Measurements from ENCODE around the gene MINDY4. TPM values are rescaled to one million over a fixed set of nuclear protein-coding genes. Genes with fewer than 3 reads are reported as not detected.

The MINDY4 gene
- total and polyA plus RNA-seq, 10 of the 15 experiments (the other 5 are each of a cell fraction or from before 2014, with no cell fraction given), result 0.10 to 0.90 (median 0.40) TPM

GRCh38 chr7:30815388-30815854, 44.2 kb downstream of the MINDY4 start:
- FAIRE-seq, result no peak
- Histone ChIP-seq H3K36me3 (ENCODE audit: control insufficient read depth in 2 of 2, insufficient read depth in 2 of 2, low read length in 1 of 2) (no peaks in the 10 kb centered on the region), H4K20me1 (ENCODE audit: control insufficient read depth, insufficient read depth) (no peaks in the 10 kb centered on the region), H3K4me2 (ENCODE audit: control insufficient read depth, insufficient read depth) (no peak overlapping the region), H3K4me1 (ENCODE audit: control insufficient read depth, insufficient read depth, low read length) (no peaks in the 10 kb centered on the region), H3K9ac (ENCODE audit: control insufficient read depth, insufficient read depth, low read length) (no peak overlapping the region), H3K27ac (ENCODE audit: control insufficient read depth, insufficient read depth) (no peak overlapping the region), H2AFZ (ENCODE audit: control insufficient read depth, low read depth, low read length) (no peak overlapping the region), H3K27me3 (replicated peaks in 1 of 2; ENCODE audit: control insufficient read depth in 2 of 2, insufficient read depth in 2 of 2, low read length in 1 of 2) (no peaks in the 10 kb centered on the region), H3K79me2 (ENCODE audit: control insufficient read depth, insufficient read depth, low read length) (no peaks in the 10 kb centered on the region), H3K9me3 (replicated peaks; ENCODE audit: control insufficient read depth, insufficient read depth, low read length) (no peaks in the 10 kb centered on the region), H3K4me3 (no peak overlapping the region)
- in situ Hi-C loops (cut with MboI), result no loop called here
- RAD21 ChIA-PET (ENCODE audit: unreplicated experiment), result no interaction called here
- BruUV-seq (replicated peaks), result no TSS peak
- 36% methylated on average over 3 of the region's 3 CpGs for WGBS (ENCODE audit: insufficient coverage, insufficient replicate concordance, low lambda C conversion rate, missing lambda C conversion rate)
- POLR2A ChIA-PET, result no interaction called here
- SMC1A ChIA-PET (ENCODE audit: uncharacterized antibody, unreplicated experiment), result interaction anchor here (1.3 kb wide), 1 partner anchor 12 kb away, joined by 4 read pairs; no protein-coding TSS in a partner anchor
- no peak for ATAC-seq
- intact Hi-C loops (cut with micrococcal nuclease; ENCODE audit: unreplicated experiment), result no loop called here
- CTCF ChIA-PET, result no interaction called here
- no peak for DNase-seq (ENCODE audit: low read depth, low spot score)
- TF ChIP-seq ZNF24 (IDR thresholded peaks at IDR 0.05) (no peak), HSF1 (IDR thresholded peaks at IDR 0.05; ENCODE audit: low read depth, low read length) (no peak), RAD51 (IDR thresholded peaks at IDR 0.05) (no peak), SPI1 (IDR thresholded peaks at IDR 0.05; ENCODE audit: borderline replicate concordance, insufficient read depth, low read depth, low read length) (no peak), ZZZ3 (IDR thresholded peaks at IDR 0.05; ENCODE audit: control insufficient read depth, insufficient read length, low read depth) (no peak), STAT1 (conservative IDR thresholded peaks at IDR 0.05) (no peak), MTA2 (IDR thresholded peaks at IDR 0.05; ENCODE audit: low read depth) (no peak), SUPT20H (IDR thresholded peaks at IDR 0.05; ENCODE audit: borderline replicate concordance, control insufficient read depth, low read depth, low read length) (no peak), FOXK2 (IDR thresholded peaks at IDR 0.05) (no peak), SKIL (IDR thresholded peaks at IDR 0.05; ENCODE audit: low read depth, poor library complexity, severe bottlenecking) (no peak), NFIC (IDR thresholded peaks at IDR 0.05; ENCODE audit: low read depth, low read length) (no peak), BACH1 (IDR thresholded peaks at IDR 0.05; ENCODE audit: borderline replicate concordance) (no peak), HCFC1 (IDR thresholded peaks at IDR 0.05; ENCODE audit: low read length) (no peak), HDAC6 (IDR thresholded peaks at IDR 0.05; ENCODE audit: unreplicated experiment) (no peak), ZNF207 (IDR thresholded peaks at IDR 0.05; ENCODE audit: borderline replicate concordance) (no peak), MAX (IDR thresholded peaks at IDR 0.05; ENCODE audit: low read depth, low read length) (no peak)
